ENCODE measurements around the gene GRM4. TPM values are rescaled to one million over a fixed set of nuclear protein-coding genes. Genes with fewer than 3 reads are reported as not detected.

The GRM4 gene
- total RNA-seq, 4 donors from 2014 or later: not detected

- TF ChIP-seq CTCF (IDR thresholded peaks at IDR 0.05; ENCODE audit: low read depth): no peak
Measured at GRCh38 chr6:34103321-34103720, 42.6 kb downstream of the GRM4 start.

GRCh38 chr6:34102696-34103095 is 43.2 kb downstream of the GRM4 start:
- no peak for TF ChIP-seq CTCF (IDR thresholded peaks at IDR 0.05; ENCODE audit: low read depth)

GRCh38 chr6:34102099-34102656 is 43.7 kb downstream of the GRM4 start:
- no peak for TF ChIP-seq CTCF (IDR thresholded peaks at IDR 0.05; ENCODE audit: low read depth)

- TF ChIP-seq CTCF (IDR thresholded peaks at IDR 0.05; ENCODE audit: low read depth): no peak
Measured at GRCh38 chr6:34100788-34101187, 45.1 kb downstream of the GRM4 start.

GRCh38 chr6:34099878-34100277 is 46.0 kb downstream of the GRM4 start:
- no peak for TF ChIP-seq CTCF (IDR thresholded peaks at IDR 0.05; ENCODE audit: low read depth)

GRCh38 chr6:34098045-34098936 is 47.6 kb downstream of the GRM4 start:
- TF ChIP-seq CTCF (IDR thresholded peaks at IDR 0.05; ENCODE audit: low read depth): no peak

- TF ChIP-seq CTCF (IDR thresholded peaks at IDR 0.05; ENCODE audit: low read depth): no peak
Measured at GRCh38 chr6:34096814-34097213, 49.1 kb downstream of the GRM4 start.
